Hematopoietic multipotent progenitor cell treated with erythropoietin and hydrocortisone succinate and interleukin-3 and kit ligand, for 17 days (in vitro differentiated cells): ENCODE data around the gene ANGPTL4.
A peak's percentile ranks its signal among the peaks of the same experiment; 100 is the strongest.

Experiments used
- DNase-seq: peaks from one replicate; pipeline ENCODE4 v3.0.0-alpha.2; 2015; ENCODE audit warnings: low spot score

ANGPTL4 gene

DNA sequence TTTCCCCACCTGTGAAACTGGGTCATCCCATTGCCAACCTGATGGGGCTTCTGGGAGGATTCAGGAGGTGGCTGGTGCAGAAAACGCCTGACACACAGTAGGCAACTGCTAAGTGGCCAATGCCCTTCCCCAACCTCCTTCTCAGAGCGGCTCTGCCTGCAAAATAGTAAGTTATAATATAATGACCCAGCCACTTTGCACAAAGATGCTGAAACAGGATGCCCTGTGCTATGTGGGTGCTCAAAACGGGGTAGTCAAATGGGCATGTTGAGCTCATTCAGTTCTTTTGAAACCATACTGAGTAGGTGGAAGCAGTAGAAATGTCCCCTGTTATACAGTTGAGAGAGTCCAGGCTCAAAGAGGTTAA lies 49.7 kb downstream of the ANGPTL4 start:
- DNase-seq = peak; percentile 54

DNA sequence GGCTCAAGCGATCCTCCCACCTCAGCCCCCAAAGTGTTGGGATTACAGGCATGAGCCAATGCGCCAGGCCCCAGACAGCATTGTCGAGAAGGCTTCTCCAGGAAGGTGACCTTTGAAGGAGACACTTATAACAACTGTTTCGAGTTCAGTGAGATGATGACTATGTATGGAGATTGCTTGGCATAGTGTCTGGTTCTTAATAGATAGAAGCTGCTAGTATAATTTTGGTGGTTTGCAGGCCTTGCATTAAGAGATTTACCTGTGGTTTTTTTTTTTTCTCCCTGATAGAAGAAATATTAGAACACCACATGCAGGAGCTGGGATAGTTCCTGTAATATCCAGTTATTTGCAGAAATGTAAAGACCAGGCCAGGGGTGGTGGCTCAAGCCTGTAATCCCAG lies 52.8 kb downstream of the ANGPTL4 start:
- peak; percentile 41 for DNase-seq

- DNase-seq = no peak
These were observed 57.8 kb downstream of the ANGPTL4 start for GRCh38 chr19:8421484-8422461.

- DNase-seq = peak; percentile 89
These were observed 59.9 kb downstream of the ANGPTL4 start for GRCh38 chr19:8423817-8424223.
